ENCODE data around the gene NECAB2.

DNA sequence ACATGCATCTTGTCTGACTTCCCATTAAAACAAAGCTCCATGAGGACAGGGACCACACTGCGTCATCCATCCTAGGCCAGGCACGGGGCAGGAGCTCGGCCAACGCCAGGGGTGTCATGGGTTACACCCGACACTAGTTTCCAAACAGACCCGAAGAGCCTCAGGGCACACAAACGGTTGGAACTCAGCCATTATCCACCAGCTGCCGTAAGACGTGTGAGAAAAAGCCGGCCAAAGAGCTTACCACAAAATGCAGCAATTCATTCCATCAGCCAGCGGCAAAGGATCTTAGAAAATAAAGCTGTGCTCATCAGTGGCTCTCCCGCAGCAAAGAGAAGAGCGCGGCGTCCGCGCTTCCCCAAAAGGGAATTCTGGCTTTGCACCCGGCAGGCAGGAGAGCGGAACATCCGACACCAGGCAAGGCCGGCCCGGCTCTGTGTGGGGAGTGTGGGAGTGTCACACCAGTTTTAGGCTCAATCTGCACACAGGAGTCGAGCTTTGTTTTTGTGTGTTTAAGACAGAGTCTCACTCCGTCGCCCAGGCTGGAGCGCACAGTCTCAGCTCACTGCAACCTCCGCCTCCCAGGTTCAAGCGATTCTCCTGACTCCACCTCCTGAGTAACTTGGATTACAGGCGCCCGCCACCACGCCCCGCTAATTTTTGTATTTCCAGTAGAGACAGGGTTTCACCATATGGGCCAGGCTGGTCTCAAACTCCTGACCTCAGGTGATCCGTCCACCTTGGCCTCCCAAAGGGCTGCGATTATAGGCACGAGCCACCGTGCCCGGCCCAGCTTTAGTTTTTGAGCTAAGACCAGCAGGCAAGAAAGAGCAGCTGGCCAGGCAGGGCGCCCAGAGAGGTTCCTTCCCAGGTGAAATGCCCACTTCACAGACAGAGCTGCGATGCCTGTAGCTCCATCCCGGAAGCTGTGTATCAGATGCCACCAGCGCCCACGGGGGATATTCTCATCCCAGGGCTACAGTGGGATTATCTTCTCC lies 73.1 kb downstream of the NECAB2 start:
- TF ChIP-seq, protein P1, sequence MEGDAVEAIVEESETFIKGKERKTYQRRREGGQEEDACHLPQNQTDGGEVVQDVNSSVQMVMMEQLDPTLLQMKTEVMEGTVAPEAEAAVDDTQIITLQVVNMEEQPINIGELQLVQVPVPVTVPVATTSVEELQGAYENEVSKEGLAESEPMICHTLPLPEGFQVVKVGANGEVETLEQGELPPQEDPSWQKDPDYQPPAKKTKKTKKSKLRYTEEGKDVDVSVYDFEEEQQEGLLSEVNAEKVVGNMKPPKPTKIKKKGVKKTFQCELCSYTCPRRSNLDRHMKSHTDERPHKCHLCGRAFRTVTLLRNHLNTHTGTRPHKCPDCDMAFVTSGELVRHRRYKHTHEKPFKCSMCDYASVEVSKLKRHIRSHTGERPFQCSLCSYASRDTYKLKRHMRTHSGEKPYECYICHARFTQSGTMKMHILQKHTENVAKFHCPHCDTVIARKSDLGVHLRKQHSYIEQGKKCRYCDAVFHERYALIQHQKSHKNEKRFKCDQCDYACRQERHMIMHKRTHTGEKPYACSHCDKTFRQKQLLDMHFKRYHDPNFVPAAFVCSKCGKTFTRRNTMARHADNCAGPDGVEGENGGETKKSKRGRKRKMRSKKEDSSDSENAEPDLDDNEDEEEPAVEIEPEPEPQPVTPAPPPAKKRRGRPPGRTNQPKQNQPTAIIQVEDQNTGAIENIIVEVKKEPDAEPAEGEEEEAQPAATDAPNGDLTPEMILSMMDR (IDR thresholded peaks at IDR 0.05; ENCODE audit: poor library complexity, severe bottlenecking), result no peak
- TF ChIP-seq POLR2AphosphoS5 (IDR thresholded peaks at IDR 0.05), result no peak
- TF ChIP-seq, protein P2, sequence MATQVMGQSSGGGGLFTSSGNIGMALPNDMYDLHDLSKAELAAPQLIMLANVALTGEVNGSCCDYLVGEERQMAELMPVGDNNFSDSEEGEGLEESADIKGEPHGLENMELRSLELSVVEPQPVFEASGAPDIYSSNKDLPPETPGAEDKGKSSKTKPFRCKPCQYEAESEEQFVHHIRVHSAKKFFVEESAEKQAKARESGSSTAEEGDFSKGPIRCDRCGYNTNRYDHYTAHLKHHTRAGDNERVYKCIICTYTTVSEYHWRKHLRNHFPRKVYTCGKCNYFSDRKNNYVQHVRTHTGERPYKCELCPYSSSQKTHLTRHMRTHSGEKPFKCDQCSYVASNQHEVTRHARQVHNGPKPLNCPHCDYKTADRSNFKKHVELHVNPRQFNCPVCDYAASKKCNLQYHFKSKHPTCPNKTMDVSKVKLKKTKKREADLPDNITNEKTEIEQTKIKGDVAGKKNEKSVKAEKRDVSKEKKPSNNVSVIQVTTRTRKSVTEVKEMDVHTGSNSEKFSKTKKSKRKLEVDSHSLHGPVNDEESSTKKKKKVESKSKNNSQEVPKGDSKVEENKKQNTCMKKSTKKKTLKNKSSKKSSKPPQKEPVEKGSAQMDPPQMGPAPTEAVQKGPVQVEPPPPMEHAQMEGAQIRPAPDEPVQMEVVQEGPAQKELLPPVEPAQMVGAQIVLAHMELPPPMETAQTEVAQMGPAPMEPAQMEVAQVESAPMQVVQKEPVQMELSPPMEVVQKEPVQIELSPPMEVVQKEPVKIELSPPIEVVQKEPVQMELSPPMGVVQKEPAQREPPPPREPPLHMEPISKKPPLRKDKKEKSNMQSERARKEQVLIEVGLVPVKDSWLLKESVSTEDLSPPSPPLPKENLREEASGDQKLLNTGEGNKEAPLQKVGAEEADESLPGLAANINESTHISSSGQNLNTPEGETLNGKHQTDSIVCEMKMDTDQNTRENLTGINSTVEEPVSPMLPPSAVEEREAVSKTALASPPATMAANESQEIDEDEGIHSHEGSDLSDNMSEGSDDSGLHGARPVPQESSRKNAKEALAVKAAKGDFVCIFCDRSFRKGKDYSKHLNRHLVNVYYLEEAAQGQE (IDR thresholded peaks at IDR 0.05; ENCODE audit: borderline replicate concordance), result no peak

All from neural cell (in vitro differentiated cells).